GM21515 (cell line): ENCODE measurements around the gene BRD7.

Experiments
- ATAC-seq: cut with Tn5 transposase; IDR thresholded peaks from one replicate; pipeline ENCODE4 v1.9.1; 2021; ENCODE audit not compliant: unreplicated experiment

BRD7 gene

GRCh38 chr16:50390371-50390771 is 21.6 kb upstream of the BRD7 start:
- no peak for ATAC-seq

- no peak for ATAC-seq
These were observed 21.1 kb upstream of the BRD7 start for GRCh38 chr16:50389900-50390299.

- ATAC-seq = no peak
These were observed 19.7 kb upstream of the BRD7 start for GRCh38 chr16:50388496-50388895.

- ATAC-seq = no peak
These were observed 18.0 kb upstream of the BRD7 start for GRCh38 chr16:50386774-50387173.

GRCh38 chr16:50386139-50386538 is 17.4 kb upstream of the BRD7 start:
- ATAC-seq = no peak

- no peak for ATAC-seq
These were observed 15.8 kb upstream of the BRD7 start for GRCh38 chr16:50384500-50385135.

- ATAC-seq = no peak
These were observed 13.1 kb upstream of the BRD7 start for GRCh38 chr16:50381679-50382440.

- ATAC-seq = no peak
These were observed 9.6 kb upstream of the BRD7 start for GRCh38 chr16:50378417-50378816.

GRCh38 chr16:50377001-50377400 is 8.2 kb upstream of the BRD7 start:
- ATAC-seq = no peak

- ATAC-seq = no peak
These were observed 5.0 kb upstream of the BRD7 start for GRCh38 chr16:50373780-50374179.

GRCh38 chr16:50373345-50373701 is 4.5 kb upstream of the BRD7 start:
- no peak for ATAC-seq

GRCh38 chr16:50372611-50373344 is 4.0 kb upstream of the BRD7 start:
- no peak for ATAC-seq

- ATAC-seq = no peak
These were observed 3.3 kb upstream of the BRD7 start for GRCh38 chr16:50371936-50372595.

GRCh38 chr16:50371036-50371716 is 2.4 kb upstream of the BRD7 start:
- no peak for ATAC-seq

GRCh38 chr16:50369133-50369804 is 481 bp upstream of the BRD7 start:
- no peak for ATAC-seq

- ATAC-seq = no peak
These were observed 895 bp downstream of the BRD7 start for GRCh38 chr16:50367777-50368409.

GRCh38 chr16:50365791-50366575 is 2.8 kb downstream of the BRD7 start:
- no peak for ATAC-seq

- no peak for ATAC-seq
These were observed 5.1 kb downstream of the BRD7 start for GRCh38 chr16:50363656-50364055.

- no peak for ATAC-seq
These were observed 8.0 kb downstream of the BRD7 start for GRCh38 chr16:50360779-50361178.
